Cardiac muscle cell (in vitro differentiated cells and primary cell): ENCODE measurements around the gene TOP3A. TPM values are rescaled to one million over a fixed set of nuclear protein-coding genes. Genes with fewer than 3 reads are reported as not detected.

Experiments
- DNase-seq, 2 donors: peaks; one replicate each; pipeline versions ENCODE4 v3.0.0 to v3.0.0-alpha.2; 2010 to 2017; ENCODE audit warnings: low read depth in 1 of 2, low spot score in 1 of 2
- H3K27ac ChIP-seq: fragments of 200-600 bp; sonication (generic); 2 replicates; pipeline ENCODE4 v1.5.1; 2016
- H3K27me3 ChIP-seq: fragments of 200-600 bp; sonication (generic); 2 replicates; pipeline ENCODE4 v1.6.0; 2016; ENCODE audit warnings: control low read depth
- H3K36me3 ChIP-seq: fragments of 200-600 bp; sonication (generic); 2 replicates; pipeline ENCODE4 v1.5.1; 2016; ENCODE audit warnings: control low read depth
- H3K4me1 ChIP-seq: fragments of 200-600 bp; sonication (generic); 2 replicates; pipeline ENCODE4 v1.8.1; 2017; ENCODE audit warnings: low read depth, mild to moderate bottlenecking, mixed run types
- H3K4me3 ChIP-seq: fragments of 200-600 bp; sonication (generic); 2 replicates; pipeline ENCODE4 v1.5.1; 2016; ENCODE audit warnings: mild to moderate bottlenecking
- H3K9me3 ChIP-seq: fragments of 200-600 bp; sonication (generic); 2 replicates; pipeline ENCODE4 v1.5.1; 2017; ENCODE audit warnings: low read depth, mild to moderate bottlenecking, control low read depth
- polyA plus RNA-seq: library from polyadenylated mRNA; unstranded; fragments of >200 nt; fragmentation: Nextera tagmentation; extraction: Ambion mirVana; gene quantifications from 2 replicates; pipeline ENCODE4 v1.2.1, GENCODE V29; 2016
- total RNA-seq: library from RNA; depleted of rRNA; stranded (reverse); fragments of >200 nt; gene quantifications from 2 replicates; pipeline ENCODE4 v1.2.3, GENCODE V29; 2016
- TF ChIP-seq, protein P1 (sequence below): IDR thresholded peaks from 2 replicates; pipeline ENCODE4 v1.5.1; 2012; ENCODE audit warnings: low read depth, mild to moderate bottlenecking, low read length

Gene TOP3A
- total and polyA plus RNA-seq, 2 experiments from 2014 or later, result 22.7 to 40.1 TPM

DNA sequence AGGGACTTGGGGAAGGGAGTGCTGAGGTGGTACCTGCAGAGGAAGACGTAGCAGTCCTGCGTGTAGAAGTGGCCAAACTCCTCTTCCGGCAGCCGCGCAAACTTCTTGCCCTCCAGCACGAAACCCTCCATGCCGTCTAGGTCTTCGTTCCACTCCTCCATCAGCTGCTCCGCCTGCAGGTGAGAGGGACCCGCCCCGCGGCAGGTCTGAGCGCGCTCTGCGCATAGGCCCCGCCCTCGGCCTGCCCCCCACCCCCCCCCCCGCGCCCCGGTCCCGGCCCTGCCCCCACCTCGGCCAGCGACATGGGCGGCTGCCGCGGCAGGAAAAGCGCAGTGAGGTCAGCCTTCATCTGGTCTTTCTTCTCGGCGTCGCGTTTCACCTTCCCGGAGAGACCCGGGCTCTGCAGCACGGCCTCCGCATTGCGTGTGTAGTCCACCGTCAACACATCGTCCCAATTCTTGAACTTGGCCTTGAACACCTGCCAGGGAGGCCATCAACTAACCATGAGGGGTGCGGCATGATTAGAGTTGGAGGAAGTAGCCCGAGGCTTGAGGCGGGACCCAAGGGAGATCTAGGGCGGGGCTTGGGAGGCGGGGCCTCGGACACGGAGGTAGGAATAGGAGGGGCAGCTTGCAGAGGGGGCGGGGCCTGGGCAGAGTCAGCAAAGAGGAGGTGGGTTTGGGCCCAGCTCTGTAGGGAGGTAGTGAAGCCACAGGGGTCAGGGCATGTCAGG lies 67.7 kb downstream of the TOP3A start:
- TF ChIP-seq, protein P1, sequence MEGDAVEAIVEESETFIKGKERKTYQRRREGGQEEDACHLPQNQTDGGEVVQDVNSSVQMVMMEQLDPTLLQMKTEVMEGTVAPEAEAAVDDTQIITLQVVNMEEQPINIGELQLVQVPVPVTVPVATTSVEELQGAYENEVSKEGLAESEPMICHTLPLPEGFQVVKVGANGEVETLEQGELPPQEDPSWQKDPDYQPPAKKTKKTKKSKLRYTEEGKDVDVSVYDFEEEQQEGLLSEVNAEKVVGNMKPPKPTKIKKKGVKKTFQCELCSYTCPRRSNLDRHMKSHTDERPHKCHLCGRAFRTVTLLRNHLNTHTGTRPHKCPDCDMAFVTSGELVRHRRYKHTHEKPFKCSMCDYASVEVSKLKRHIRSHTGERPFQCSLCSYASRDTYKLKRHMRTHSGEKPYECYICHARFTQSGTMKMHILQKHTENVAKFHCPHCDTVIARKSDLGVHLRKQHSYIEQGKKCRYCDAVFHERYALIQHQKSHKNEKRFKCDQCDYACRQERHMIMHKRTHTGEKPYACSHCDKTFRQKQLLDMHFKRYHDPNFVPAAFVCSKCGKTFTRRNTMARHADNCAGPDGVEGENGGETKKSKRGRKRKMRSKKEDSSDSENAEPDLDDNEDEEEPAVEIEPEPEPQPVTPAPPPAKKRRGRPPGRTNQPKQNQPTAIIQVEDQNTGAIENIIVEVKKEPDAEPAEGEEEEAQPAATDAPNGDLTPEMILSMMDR, result no peak
- H3K4me1 ChIP-seq, result no peaks in the 10 kb centered on the region
- peaks cover 40% of the 10 kb centered on the region for H3K36me3 ChIP-seq
- no peak overlapping the region for H3K4me3 ChIP-seq
- H3K9me3 ChIP-seq, result no peaks in the 10 kb centered on the region
- H3K27ac ChIP-seq, result no peak overlapping the region
- DNase-seq, result peak; percentile 47 to 66
- no peaks in the 10 kb centered on the region for H3K27me3 ChIP-seq

DNA sequence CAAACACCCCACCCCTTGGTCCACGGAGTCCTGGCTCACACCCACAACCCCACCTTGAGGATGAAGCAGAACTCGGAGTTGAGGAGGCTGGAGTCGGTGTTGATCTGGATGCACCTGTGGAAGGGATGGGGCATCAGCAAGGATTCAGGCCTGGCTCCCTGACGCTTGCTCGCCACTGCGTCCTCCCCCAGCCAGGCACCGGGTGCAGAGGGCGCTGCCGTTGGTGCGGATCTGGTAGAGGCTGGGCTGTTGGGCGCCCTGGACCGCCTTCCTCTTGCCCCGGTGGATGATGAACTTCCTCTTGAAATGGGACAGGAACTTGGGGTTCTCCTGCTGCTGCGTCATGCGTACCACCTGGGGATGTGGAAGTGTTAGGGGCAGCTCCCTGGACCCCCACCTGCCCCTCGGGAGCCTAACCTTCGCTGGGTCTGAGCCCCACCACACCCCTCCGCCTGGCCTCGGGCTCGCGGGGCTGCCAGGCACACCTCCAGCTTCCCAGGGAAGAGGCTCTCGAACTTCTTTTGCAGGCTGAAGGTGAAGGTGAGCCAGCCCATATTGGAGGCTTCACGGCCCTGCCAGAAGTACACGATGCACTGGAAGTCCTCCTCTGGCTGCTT lies 68.6 kb downstream of the TOP3A start:
- Histone ChIP-seq H3K27me3 (no peaks in the 10 kb centered on the region), H3K4me1 (no peaks in the 10 kb centered on the region), H3K36me3 (peaks cover 32% of the 10 kb centered on the region), H3K9me3 (no peaks in the 10 kb centered on the region), H3K4me3 (no peak overlapping the region), H3K27ac (no peak overlapping the region)
- TF ChIP-seq, protein P1, result no peak
- DNase-seq, result no peak

DNA sequence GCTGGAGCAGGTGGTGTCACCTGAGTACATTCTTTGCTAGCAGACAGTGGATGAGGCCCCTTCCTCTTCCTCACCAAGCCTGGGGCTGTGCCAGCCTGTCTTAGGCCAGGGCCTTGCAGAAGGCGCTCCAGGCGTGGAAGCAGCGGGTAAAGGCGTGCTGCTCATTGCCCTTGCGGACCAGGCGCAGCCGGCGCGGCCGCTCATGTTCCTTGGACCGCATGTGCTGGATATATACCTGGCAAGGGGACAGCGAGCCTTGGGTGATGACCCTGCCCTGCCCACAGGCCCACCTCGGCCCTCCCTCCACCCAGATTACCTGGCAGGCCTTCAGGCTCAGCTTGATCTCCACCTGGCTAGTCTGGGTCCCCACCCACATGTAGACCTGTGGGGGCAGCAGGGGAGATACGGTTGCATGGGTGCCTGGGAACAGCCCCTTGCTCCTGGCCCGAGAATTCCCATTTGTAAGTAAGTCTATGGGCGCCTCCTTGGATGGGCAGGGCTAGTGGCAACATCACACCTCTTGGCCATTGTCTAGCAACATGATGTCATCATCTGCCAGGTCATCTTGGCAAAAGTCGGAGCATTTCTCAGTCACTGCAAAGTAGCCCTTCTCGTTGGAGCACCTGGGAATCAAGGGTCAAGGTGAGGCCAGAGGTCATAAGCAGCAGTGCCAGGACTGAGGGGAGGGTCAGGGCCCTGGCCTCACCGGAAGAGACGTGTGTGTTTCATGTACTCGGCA lies 69.6 kb downstream of the TOP3A start:
- H3K4me1 ChIP-seq, result no peaks in the 10 kb centered on the region
- H3K36me3 ChIP-seq, result peaks cover 23% of the 10 kb centered on the region
- no peaks in the 10 kb centered on the region for H3K9me3 ChIP-seq
- no peaks in the 10 kb centered on the region for H3K27me3 ChIP-seq
- TF ChIP-seq, protein P1, result no peak
- no peak overlapping the region for H3K27ac ChIP-seq
- H3K4me3 ChIP-seq, result no peak overlapping the region
- DNase-seq, result no peak

DNA sequence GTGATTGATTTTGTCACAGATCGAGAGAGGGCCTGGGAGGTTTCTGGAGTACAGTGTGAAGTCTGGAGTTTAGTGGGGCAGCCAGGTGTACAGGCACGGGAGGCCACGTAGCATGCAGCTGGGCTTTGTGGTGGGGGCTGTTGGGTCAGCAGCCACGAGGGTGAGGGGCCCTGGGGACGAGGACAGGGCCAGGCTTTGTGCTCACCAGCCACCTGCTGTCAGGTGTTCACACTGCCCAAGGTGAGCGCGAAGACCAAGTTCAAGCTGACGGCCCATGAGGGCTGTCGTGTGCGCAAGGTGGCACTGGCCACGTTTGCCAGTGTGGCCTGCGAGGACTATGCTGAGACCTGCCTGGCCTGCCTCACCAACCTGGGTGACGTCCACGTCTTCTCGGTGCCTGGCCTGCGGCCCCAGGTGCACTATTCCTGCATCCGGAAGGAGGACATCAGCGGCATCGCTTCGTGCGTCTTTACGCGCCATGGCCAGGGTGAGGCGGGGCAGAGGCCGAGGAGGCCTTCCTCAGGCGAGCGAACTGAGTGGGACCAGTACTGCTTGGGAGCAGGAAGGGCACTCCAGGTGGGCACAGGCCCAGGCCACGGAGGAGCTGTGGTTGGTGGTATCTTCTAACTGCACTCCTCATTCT lies 73.4 kb downstream of the TOP3A start:
- DNase-seq, result no peak
- H3K36me3 ChIP-seq, result peaks cover 23% of the 10 kb centered on the region
- H3K27ac ChIP-seq, result no peak overlapping the region
- H3K27me3 ChIP-seq, result no peaks in the 10 kb centered on the region
- H3K4me1 ChIP-seq, result peaks cover 8% of the 10 kb centered on the region
- H3K9me3 ChIP-seq, result no peaks in the 10 kb centered on the region
- TF ChIP-seq, protein P1, result no peak
- H3K4me3 ChIP-seq, result no peak overlapping the region

DNA sequence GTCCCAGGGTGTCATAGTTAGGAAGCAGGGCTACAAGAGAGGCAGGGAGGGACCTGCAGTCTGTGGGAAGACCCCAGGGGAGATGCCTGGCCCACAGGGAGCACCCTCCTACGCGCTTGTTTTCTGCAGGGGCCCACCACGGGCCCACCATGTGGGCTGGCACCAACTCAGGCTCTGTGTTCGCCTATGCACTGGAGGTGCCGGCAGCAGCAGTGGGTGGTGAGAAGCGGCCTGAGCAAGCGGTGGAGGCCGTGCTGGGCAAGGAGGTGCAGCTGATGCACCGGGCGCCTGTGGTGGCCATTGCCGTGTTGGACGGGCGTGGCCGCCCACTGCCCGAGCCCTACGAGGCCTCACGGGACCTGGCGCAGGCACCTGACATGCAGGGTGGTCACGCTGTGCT lies 74.3 kb downstream of the TOP3A start:
- H3K36me3 ChIP-seq, result peaks cover 22% of the 10 kb centered on the region
- H3K4me1 ChIP-seq, result peaks cover 8% of the 10 kb centered on the region
- TF ChIP-seq, protein P1, result no peak
- no peaks in the 10 kb centered on the region for H3K9me3 ChIP-seq
- DNase-seq, result no peak
- no peak overlapping the region for H3K4me3 ChIP-seq
- no peaks in the 10 kb centered on the region for H3K27me3 ChIP-seq
- H3K27ac ChIP-seq, result no peak overlapping the region
